Neural cell (in vitro differentiated cells): ENCODE measurements around the gene MRPS34. TPM values are rescaled to one million over a fixed set of nuclear protein-coding genes. Genes with fewer than 3 reads are reported as not detected.

Experiments
- H2AFZ ChIP-seq: fragments of 200-600, 300-800 bp; sonication (generic), shearing (Covaris generic); 2 replicates; pipeline ENCODE4 v1.6.0; 2014; ENCODE audit warnings: low read depth, mild to moderate bottlenecking, antibody characterized with exemption, low read length, moderate library complexity
- H3F3A ChIP-seq: fragments of 200-600 bp; shearing (Covaris generic); 2 replicates; pipeline ENCODE4 v1.6.1; 2016; ENCODE audit warnings: mild to moderate bottlenecking, moderate library complexity, mixed read lengths, antibody characterized with exemption, low read length; ENCODE audit not compliant: insufficient read depth, poor library complexity, severe bottlenecking
- H3K27ac ChIP-seq: fragments of 200-600, 300-800 bp; sonication (generic), shearing (Covaris generic); 2 replicates; pipeline ENCODE4 v1.5.1; 2014; ENCODE audit warnings: mild to moderate bottlenecking, low read length, moderate library complexity
- H3K27me3 ChIP-seq: fragments of 300-800, 200-600 bp; sonication (generic), shearing (Covaris generic); 2 replicates; pipeline ENCODE4 v1.6.0; 2014; ENCODE audit warnings: mild to moderate bottlenecking, low read depth, low read length, moderate library complexity; ENCODE audit not compliant: insufficient read depth
- H3K36me3 ChIP-seq: fragments of 300-800, 200-600 bp; sonication (generic), shearing (Covaris generic); 2 replicates; pipeline ENCODE4 v1.5.1; 2014; ENCODE audit warnings: mild to moderate bottlenecking, antibody characterized with exemption, low read length, moderate library complexity; ENCODE audit not compliant: insufficient read depth
- H3K4me2 ChIP-seq: fragments of 300-800, 200-600 bp; sonication (generic), shearing (Covaris generic); 2 replicates; pipeline ENCODE4 v1.6.0; 2014; ENCODE audit warnings: mild to moderate bottlenecking, low read length
- H3K4me3 ChIP-seq: fragments of 300-800, 200-600 bp; sonication (generic), shearing (Covaris generic); 2 replicates; pipeline ENCODE4 v1.5.1; 2014; ENCODE audit warnings: mild to moderate bottlenecking, low read length, moderate library complexity
- H3K79me2 ChIP-seq: fragments of 200-600 bp; shearing (Covaris generic); replicated peaks from 2 replicates; pipeline ENCODE4 v1.6.0; 2014; ENCODE audit warnings: mild to moderate bottlenecking, low read length, moderate library complexity; ENCODE audit not compliant: insufficient read depth
- H3K9ac ChIP-seq: fragments of 300-800, 200-600 bp; sonication (generic), shearing (Covaris generic); 2 replicates; pipeline ENCODE4 v1.6.1; 2016; ENCODE audit warnings: mild to moderate bottlenecking, low read length, mixed read lengths
- H3K9me2 ChIP-seq: fragments of 200-600 bp; shearing (Covaris generic); 2 replicates; pipeline ENCODE4 v1.6.1; 2016; ENCODE audit warnings: mild to moderate bottlenecking, low read length, mixed read lengths; ENCODE audit not compliant: insufficient read depth
- H3K9me3 ChIP-seq: fragments of 200-600, 300-800 bp; sonication (generic), shearing (Covaris generic); 2 replicates; pipeline ENCODE4 v1.6.1; 2016; ENCODE audit warnings: mild to moderate bottlenecking, mixed run types, low read length, moderate library complexity, mixed read lengths
- H4K20me1 ChIP-seq: fragments of 200-600 bp; shearing (Covaris generic); 2 replicates; pipeline ENCODE4 v1.6.1; 2016; ENCODE audit warnings: mild to moderate bottlenecking, mixed run types; ENCODE audit not compliant: insufficient read depth
- CTCF ChIP-seq: fragments of 450-650 bp; IDR thresholded peaks from 2 replicates; pipeline ENCODE4 v1.5.1; 2014; ENCODE audit warnings: antibody characterized with exemption, mild to moderate bottlenecking, moderate library complexity; ENCODE audit not compliant: poor library complexity, severe bottlenecking
- EP300 ChIP-seq: fragments of 450-650 bp; conservative IDR thresholded peaks from 2 replicates; pipeline ENCODE4 v1.6.1; 2014; ENCODE audit warnings: antibody characterized with exemption, mild to moderate bottlenecking, moderate library complexity; ENCODE audit not compliant: poor library complexity, severe bottlenecking
- EZH2 ChIP-seq: fragments of 200-600, 300-800 bp; shearing (Covaris generic), sonication (generic); IDR thresholded peaks from 2 replicates; pipeline ENCODE4 v1.6.1; 2014; ENCODE audit warnings: antibody characterized with exemption, low read length, borderline replicate concordance, mild to moderate bottlenecking; ENCODE audit not compliant: insufficient read depth, poor library complexity, severe bottlenecking
- MXI1 ChIP-seq: fragments of 450-650 bp; conservative IDR thresholded peaks from 2 replicates; pipeline ENCODE4 v1.6.1; 2014; ENCODE audit warnings: antibody characterized with exemption, mild to moderate bottlenecking; ENCODE audit not compliant: poor library complexity, severe bottlenecking
- POLR2AphosphoS5 ChIP-seq: IDR thresholded peaks from 2 replicates; pipeline ENCODE4 v1.6.1; 2012
- RAD21 ChIP-seq: fragments of 450-650 bp; conservative IDR thresholded peaks from 2 replicates; pipeline ENCODE4 v1.6.1; 2014; ENCODE audit warnings: antibody characterized with exemption, mild to moderate bottlenecking, moderate library complexity
- SMC3 ChIP-seq: fragments of 450-650 bp; conservative IDR thresholded peaks from 2 replicates; pipeline ENCODE4 v1.6.1; 2014; ENCODE audit warnings: antibody characterized with exemption, mild to moderate bottlenecking, moderate library complexity; ENCODE audit not compliant: poor library complexity
- TAF1 ChIP-seq: IDR thresholded peaks from 2 replicates; pipeline ENCODE4 v1.6.1; 2012; ENCODE audit warnings: low read depth
- polyA plus RNA-seq: library from polyadenylated mRNA; depleted of rRNA; stranded (reverse); fragments of >200 nt; gene quantifications from 2 replicates; pipeline ENCODE4 v1.2.3, GENCODE V29; 2014
- TF ChIP-seq, protein P1 (sequence below): IDR thresholded peaks from 2 replicates; pipeline ENCODE4 v1.6.1; 2012; ENCODE audit warnings: borderline replicate concordance

The MRPS34 gene
- polyA plus RNA-seq, 1 donor from 2014 or later = 113 TPM

DNA sequence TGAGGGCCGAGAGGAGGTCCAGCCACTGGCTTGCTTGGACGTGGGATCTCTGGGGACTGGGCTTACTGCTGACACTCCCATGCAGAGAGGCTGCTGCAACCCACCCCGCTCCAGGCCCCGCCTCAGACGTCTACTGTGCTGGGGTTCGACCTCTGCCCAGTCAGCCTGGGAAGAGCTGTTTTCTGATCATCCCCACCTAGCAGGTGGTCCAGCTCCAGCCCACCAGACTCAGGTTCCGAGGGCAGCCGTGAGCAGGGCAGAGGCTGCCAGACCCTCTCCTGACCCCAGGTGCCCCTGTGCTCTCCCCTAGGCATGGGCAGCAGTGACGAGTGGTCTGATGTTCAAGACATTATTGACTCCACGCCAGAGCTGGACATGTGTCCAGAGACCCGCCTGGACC lies 25.0 kb downstream of the MRPS34 start:
- Histone ChIP-seq H3F3A (no peaks in the 10 kb centered on the region), H3K9me2 (no peaks in the 10 kb centered on the region), H2AFZ (no peak overlapping the region), H3K79me2 (no peaks in the 10 kb centered on the region), H3K9ac (no peak overlapping the region), H3K4me2 (no peak overlapping the region), H4K20me1 (no peaks in the 10 kb centered on the region), H3K9me3 (no peaks in the 10 kb centered on the region), H3K27me3 (no peaks in the 10 kb centered on the region), H3K27ac (no peak overlapping the region), H3K4me3 (no peak overlapping the region), H3K36me3 (peaks cover 7% of the 10 kb centered on the region)
- TF ChIP-seq RAD21 (no peak), EZH2 (no peak), TAF1 (no peak), EP300 (no peak), SMC3 (no peak), MXI1 (no peak), CTCF (no peak), POLR2AphosphoS5 (no peak)
- TF ChIP-seq, protein P1, sequence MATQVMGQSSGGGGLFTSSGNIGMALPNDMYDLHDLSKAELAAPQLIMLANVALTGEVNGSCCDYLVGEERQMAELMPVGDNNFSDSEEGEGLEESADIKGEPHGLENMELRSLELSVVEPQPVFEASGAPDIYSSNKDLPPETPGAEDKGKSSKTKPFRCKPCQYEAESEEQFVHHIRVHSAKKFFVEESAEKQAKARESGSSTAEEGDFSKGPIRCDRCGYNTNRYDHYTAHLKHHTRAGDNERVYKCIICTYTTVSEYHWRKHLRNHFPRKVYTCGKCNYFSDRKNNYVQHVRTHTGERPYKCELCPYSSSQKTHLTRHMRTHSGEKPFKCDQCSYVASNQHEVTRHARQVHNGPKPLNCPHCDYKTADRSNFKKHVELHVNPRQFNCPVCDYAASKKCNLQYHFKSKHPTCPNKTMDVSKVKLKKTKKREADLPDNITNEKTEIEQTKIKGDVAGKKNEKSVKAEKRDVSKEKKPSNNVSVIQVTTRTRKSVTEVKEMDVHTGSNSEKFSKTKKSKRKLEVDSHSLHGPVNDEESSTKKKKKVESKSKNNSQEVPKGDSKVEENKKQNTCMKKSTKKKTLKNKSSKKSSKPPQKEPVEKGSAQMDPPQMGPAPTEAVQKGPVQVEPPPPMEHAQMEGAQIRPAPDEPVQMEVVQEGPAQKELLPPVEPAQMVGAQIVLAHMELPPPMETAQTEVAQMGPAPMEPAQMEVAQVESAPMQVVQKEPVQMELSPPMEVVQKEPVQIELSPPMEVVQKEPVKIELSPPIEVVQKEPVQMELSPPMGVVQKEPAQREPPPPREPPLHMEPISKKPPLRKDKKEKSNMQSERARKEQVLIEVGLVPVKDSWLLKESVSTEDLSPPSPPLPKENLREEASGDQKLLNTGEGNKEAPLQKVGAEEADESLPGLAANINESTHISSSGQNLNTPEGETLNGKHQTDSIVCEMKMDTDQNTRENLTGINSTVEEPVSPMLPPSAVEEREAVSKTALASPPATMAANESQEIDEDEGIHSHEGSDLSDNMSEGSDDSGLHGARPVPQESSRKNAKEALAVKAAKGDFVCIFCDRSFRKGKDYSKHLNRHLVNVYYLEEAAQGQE = no peak

- Histone ChIP-seq H3K79me2 (no peaks in the 10 kb centered on the region), H3K36me3 (peaks cover 7% of the 10 kb centered on the region), H3K9ac (no peak overlapping the region), H3F3A (no peaks in the 10 kb centered on the region), H3K4me2 (no peak overlapping the region), H3K4me3 (no peak overlapping the region), H3K9me2 (no peaks in the 10 kb centered on the region), H4K20me1 (no peaks in the 10 kb centered on the region), H3K27ac (no peak overlapping the region), H3K27me3 (no peaks in the 10 kb centered on the region), H2AFZ (no peak overlapping the region), H3K9me3 (no peaks in the 10 kb centered on the region)
- no peak for TF ChIP-seq EZH2
- TF ChIP-seq MXI1 = no peak
- TF ChIP-seq EP300 = no peak
- TF ChIP-seq RAD21 = no peak
- no peak for TF ChIP-seq SMC3
- TF ChIP-seq CTCF = no peak
- TF ChIP-seq POLR2AphosphoS5 = no peak
- no peak for TF ChIP-seq TAF1
- TF ChIP-seq, protein P1 = no peak
These were observed 26.2 kb downstream of the MRPS34 start for GRCh38 chr16:1746693-1747195.
